Activated naive CD4-positive, alpha-beta T cell treated with anti-CD3 and anti-CD28 coated beads, Interleukin-2, amount 50 U/mL, for 24 hours (primary cell): ENCODE data around the gene DGKQ.
"Not testable (repeated sequence)": the region's sequence is repeated elsewhere in the genome, so short reads cannot be mapped to it uniquely, and the experiment has no call there.

ENCODE experiments used
- H3K27ac Mint-ChIP-seq: one replicate; pipeline ENCODE4 v1.8.0; 2021; ENCODE audit warnings: mild to moderate bottlenecking, mixed read lengths
- H3K27me3 Mint-ChIP-seq: one replicate; pipeline ENCODE4 v1.8.0; 2021; ENCODE audit warnings: mixed read lengths
- H3K36me3 Mint-ChIP-seq: one replicate; pipeline ENCODE4 v1.8.0; 2021; ENCODE audit warnings: mixed read lengths
- H3K4me1 Mint-ChIP-seq: one replicate; pipeline ENCODE4 v1.8.0; 2021; ENCODE audit warnings: mixed read lengths
- H3K4me3 Mint-ChIP-seq: one replicate; pipeline ENCODE4 v1.8.0; 2021; ENCODE audit warnings: mild to moderate bottlenecking, mixed read lengths
- H3K9me3 Mint-ChIP-seq: one replicate; pipeline ENCODE4 v1.8.0; 2021; ENCODE audit warnings: mixed read lengths

DGKQ gene

GRCh38 chr4:1002131-1002630 is 28.8 kb upstream of the DGKQ start:
- peaks cover 29% of the 10 kb centered on the region for H3K27me3 Mint-ChIP-seq
- H3K9me3 Mint-ChIP-seq, result no peaks in the 10 kb centered on the region
- no peaks in the 10 kb centered on the region for H3K36me3 Mint-ChIP-seq
- no peak overlapping the region for H3K27ac Mint-ChIP-seq
- no peak overlapping the region for H3K4me3 Mint-ChIP-seq
- H3K4me1 Mint-ChIP-seq, result peaks cover 13% of the 10 kb centered on the region

GRCh38 chr4:1001561-1002130 is 28.3 kb upstream of the DGKQ start:
- Mint-ChIP-seq H3K27ac (no peak overlapping the region), H3K9me3 (no peaks in the 10 kb centered on the region), H3K36me3 (no peaks in the 10 kb centered on the region), H3K4me3 (no peak overlapping the region), H3K27me3 (peaks cover 24% of the 10 kb centered on the region), H3K4me1 (peaks cover 13% of the 10 kb centered on the region)

GRCh38 chr4:1000686-1001260 is 27.4 kb upstream of the DGKQ start:
- Mint-ChIP-seq H3K4me1 (peaks cover 13% of the 10 kb centered on the region), H3K4me3 (no peak overlapping the region), H3K27ac (no peak overlapping the region), H3K27me3 (peaks cover 21% of the 10 kb centered on the region), H3K9me3 (no peaks in the 10 kb centered on the region), H3K36me3 (no peaks in the 10 kb centered on the region)

- Mint-ChIP-seq H3K4me1 (peaks cover 13% of the 10 kb centered on the region), H3K36me3 (no peaks in the 10 kb centered on the region), H3K9me3 (no peaks in the 10 kb centered on the region), H3K27ac (no peak overlapping the region), H3K27me3 (peaks cover 18% of the 10 kb centered on the region), H3K4me3 (no peak overlapping the region)
Measured at GRCh38 chr4:999882-1000425, 26.6 kb upstream of the DGKQ start.

- not testable (repeated sequence) for H3K9me3 Mint-ChIP-seq, H3K4me3 Mint-ChIP-seq, H3K36me3 Mint-ChIP-seq
- H3K27me3 Mint-ChIP-seq, result peaks cover 14% of the 10 kb centered on the region
- peak overlapping the region; percentile 35 for H3K27ac Mint-ChIP-seq
- H3K4me1 Mint-ChIP-seq, result peaks cover 13% of the 10 kb centered on the region
Measured at GRCh38 chr4:999240-999863, 26.0 kb upstream of the DGKQ start.

GRCh38 chr4:998096-998691 is 24.8 kb upstream of the DGKQ start:
- no peaks in the 10 kb centered on the region for H3K36me3 Mint-ChIP-seq
- no peaks in the 10 kb centered on the region for H3K9me3 Mint-ChIP-seq
- H3K4me1 Mint-ChIP-seq, result peaks cover 13% of the 10 kb centered on the region
- peak overlapping the region; percentile 59 for H3K27ac Mint-ChIP-seq
- no peak overlapping the region for H3K4me3 Mint-ChIP-seq
- peaks cover 12% of the 10 kb centered on the region for H3K27me3 Mint-ChIP-seq

GRCh38 chr4:997375-998071 is 24.2 kb upstream of the DGKQ start:
- H3K9me3 Mint-ChIP-seq, result no peaks in the 10 kb centered on the region
- no peaks in the 10 kb centered on the region for H3K36me3 Mint-ChIP-seq
- peaks cover 12% of the 10 kb centered on the region for H3K27me3 Mint-ChIP-seq
- peaks cover 13% of the 10 kb centered on the region for H3K4me1 Mint-ChIP-seq
- no peak overlapping the region for H3K4me3 Mint-ChIP-seq
- no peak overlapping the region for H3K27ac Mint-ChIP-seq

GRCh38 chr4:996997-997374 is 23.6 kb upstream of the DGKQ start:
- no peak overlapping the region for H3K27ac Mint-ChIP-seq
- H3K27me3 Mint-ChIP-seq, result peaks cover 10% of the 10 kb centered on the region

GRCh38 chr4:996030-996996 is 22.9 kb upstream of the DGKQ start:
- Mint-ChIP-seq H3K4me1 (peaks cover 13% of the 10 kb centered on the region), H3K36me3 (no peaks in the 10 kb centered on the region), H3K27ac (no peak overlapping the region), H3K9me3 (no peaks in the 10 kb centered on the region), H3K27me3 (peaks cover 9% of the 10 kb centered on the region), H3K4me3 (no peak overlapping the region)

More at GRCh38 chr4:996997-997374, 23.6 kb upstream of the DGKQ start:
- no peak overlapping the region for H3K4me3 Mint-ChIP-seq
- peaks cover 13% of the 10 kb centered on the region for H3K4me1 Mint-ChIP-seq
- no peaks in the 10 kb centered on the region for H3K9me3 Mint-ChIP-seq
- no peaks in the 10 kb centered on the region for H3K36me3 Mint-ChIP-seq

GRCh38 chr4:995311-996026 is 22.1 kb upstream of the DGKQ start:
- Mint-ChIP-seq H3K27ac (no peak overlapping the region), H3K4me3 (no peak overlapping the region), H3K36me3 (no peaks in the 10 kb centered on the region), H3K27me3 (peaks cover 7% of the 10 kb centered on the region), H3K4me1 (peaks cover 13% of the 10 kb centered on the region), H3K9me3 (no peaks in the 10 kb centered on the region)

GRCh38 chr4:993111-994029 is 20.0 kb upstream of the DGKQ start, which contains the start of gene SLC26A1:
Gene SLC26A1, minus strand, starts transcription at chr4:993404. Its CDS starts 1,701 bp downstream, at chr4:991703.
- Mint-ChIP-seq H3K36me3 (no peaks in the 10 kb centered on the region), H3K27ac (no peak within 1 kb of the TSS), H3K4me3 (no peak within 1 kb of the TSS), H3K27me3 (peaks cover under 1% of the 10 kb centered on the region), H3K9me3 (no peaks in the 10 kb centered on the region), H3K4me1 (peaks cover 7% of the 10 kb centered on the region)

GRCh38 chr4:992297-993110 is 19.1 kb upstream of the DGKQ start:
- Mint-ChIP-seq H3K4me3 (no peak overlapping the region), H3K9me3 (no peaks in the 10 kb centered on the region), H3K36me3 (no peaks in the 10 kb centered on the region), H3K4me1 (no peaks in the 10 kb centered on the region), H3K27me3 (no peaks in the 10 kb centered on the region), H3K27ac (no peak overlapping the region)
